Fibroblast of lung (primary cell): ENCODE results near the gene PPP2R5C. TPM values are rescaled to one million over a fixed set of nuclear protein-coding genes. Genes with fewer than 3 reads are reported as not detected.

Experiments used
- DNase-seq, 2 donors: peaks; one replicate each; pipeline versions ENCODE4 v3.0.0 to v3.0.0-alpha.2; 2010; ENCODE audit warnings: low read depth in 2 of 2
- H2AFZ ChIP-seq: 2 replicates; pipeline ENCODE4 v1.5.1; 2012; ENCODE audit warnings: low read length, control low read depth, inconsistent platforms
- H3K27ac ChIP-seq: 2 replicates; pipeline ENCODE4 v1.5.1; 2011; ENCODE audit warnings: low read length, control low read depth; ENCODE audit not compliant: insufficient read depth
- H3K27me3 ChIP-seq: 2 replicates; pipeline ENCODE4 v1.5.1; 2011; ENCODE audit warnings: mild to moderate bottlenecking, low read length; ENCODE audit not compliant: control insufficient read depth, insufficient read depth
- H3K36me3 ChIP-seq: 2 replicates; pipeline ENCODE4 v1.5.1; 2011; ENCODE audit warnings: low read length; ENCODE audit not compliant: control insufficient read depth, insufficient read depth
- H3K4me1 ChIP-seq: 2 replicates; pipeline ENCODE4 v1.5.1; 2011; ENCODE audit warnings: low read length; ENCODE audit not compliant: control insufficient read depth, insufficient read depth; ENCODE audit errors: extremely low read depth
- H3K4me2 ChIP-seq: 2 replicates; pipeline ENCODE4 v1.5.1; 2011; ENCODE audit warnings: low read length, control low read depth; ENCODE audit not compliant: insufficient read depth; ENCODE audit errors: extremely low read depth
- H3K4me3 ChIP-seq, 4 experiments: fragments of 200-600 bp in 1 of 4; sonication (generic) in 1 of 4; replicated peaks in 1 of 4; 2 replicates each; pipeline ENCODE4 v1.5.1; 2011 to 2016; ENCODE audit warnings: low read length in 4 of 4, low read depth in 3 of 4, mild to moderate bottlenecking in 3 of 4, control low read depth in 2 of 4, inconsistent platforms in 1 of 4, mixed read lengths in 1 of 4; ENCODE audit not compliant: insufficient read depth in 1 of 4; ENCODE audit errors: control extremely low read depth in 1 of 4
- H3K79me2 ChIP-seq: 2 replicates; pipeline ENCODE4 v1.5.1; 2012; ENCODE audit warnings: mild to moderate bottlenecking, low read length, inconsistent platforms; ENCODE audit not compliant: control insufficient read depth, insufficient read depth
- H3K9ac ChIP-seq: 2 replicates; pipeline ENCODE4 v1.5.1; 2011; ENCODE audit warnings: mild to moderate bottlenecking, low read length, control low read depth; ENCODE audit not compliant: insufficient read depth
- H3K9me3 ChIP-seq: 2 replicates; pipeline ENCODE4 v1.5.1; 2012; ENCODE audit warnings: low read depth, low read length; ENCODE audit not compliant: control insufficient read depth, insufficient read depth
- H4K20me1 ChIP-seq: 2 replicates; pipeline ENCODE4 v1.5.1; 2011; ENCODE audit warnings: low read length; ENCODE audit not compliant: control insufficient read depth, insufficient read depth; ENCODE audit errors: extremely low read depth
- EZH2 ChIP-seq: IDR thresholded peaks from 2 replicates; pipeline ENCODE4 v1.5.1; 2012; ENCODE audit warnings: low read length, control low read depth, mild to moderate bottlenecking; ENCODE audit errors: missing control alignments
- polyA plus RNA-seq, 2 donors: library from polyadenylated mRNA; depleted of rRNA in 1 of 2; stranded (reverse) in 1 of 2; unstranded in 1 of 2; fragments of >200 nt; gene quantifications; 2 replicates each; pipeline ENCODE4 v1.2.1, GENCODE V29; 2011 to 2012; ENCODE audit warnings: missing spikeins in 1 of 2
- total RNA-seq: library from RNA; depleted of rRNA; stranded (reverse); fragments of >200 nt; gene quantifications from 2 replicates; pipeline ENCODE4 v1.2.1, GENCODE V29; 2014
- TF ChIP-seq, protein P1 (sequence below), 2 donors: IDR thresholded peaks in 1 of 2; conservative IDR thresholded peaks in 1 of 2; 1 replicate in 1 of 2; 2 replicates in 1 of 2; pipeline ENCODE4 v1.5.1; 2011 to 2012; ENCODE audit warnings: low read length in 2 of 2, control low read depth in 1 of 2, inconsistent platforms in 1 of 2, low read depth in 1 of 2, mild to moderate bottlenecking in 1 of 2

The PPP2R5C gene
- total and polyA plus RNA-seq, 2 donors (not counting 1 experiment from before 2014, with no cell fraction given): 86.0 to 116 TPM

DNA sequence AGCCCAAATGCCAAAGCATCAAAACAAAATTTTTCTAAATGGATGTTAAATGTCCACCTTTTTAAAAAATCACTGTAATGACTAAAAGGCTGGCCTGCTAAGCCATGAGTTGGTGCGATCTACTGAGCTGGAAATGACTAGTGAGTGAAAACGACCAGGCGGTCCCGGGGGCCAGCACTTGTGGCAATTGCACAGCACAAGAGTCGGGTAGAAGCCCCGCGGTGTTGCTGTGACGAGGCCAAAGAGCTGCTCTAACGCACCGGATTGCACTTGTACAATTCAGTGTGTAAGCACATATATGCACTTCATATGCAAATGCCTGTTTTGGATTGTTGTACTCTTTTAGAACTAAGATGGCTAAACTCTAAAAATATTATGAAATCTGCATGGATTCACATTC lies 138.7 kb downstream of the PPP2R5C start:
- Histone ChIP-seq H3K9ac (no peak overlapping the region), H3K27me3 (no peaks in the 10 kb centered on the region), H3K4me1 (no peaks in the 10 kb centered on the region), H3K4me2 (no peak overlapping the region), H4K20me1 (no peaks in the 10 kb centered on the region), H3K79me2 (no peaks in the 10 kb centered on the region), H3K4me3 (no peak overlapping the region), H3K36me3 (peaks cover 10% of the 10 kb centered on the region), H3K27ac (no peak overlapping the region), H3K9me3 (no peaks in the 10 kb centered on the region), H2AFZ (no peak overlapping the region)
- DNase-seq: no peak
- no peak for TF ChIP-seq EZH2
- TF ChIP-seq, protein P1, sequence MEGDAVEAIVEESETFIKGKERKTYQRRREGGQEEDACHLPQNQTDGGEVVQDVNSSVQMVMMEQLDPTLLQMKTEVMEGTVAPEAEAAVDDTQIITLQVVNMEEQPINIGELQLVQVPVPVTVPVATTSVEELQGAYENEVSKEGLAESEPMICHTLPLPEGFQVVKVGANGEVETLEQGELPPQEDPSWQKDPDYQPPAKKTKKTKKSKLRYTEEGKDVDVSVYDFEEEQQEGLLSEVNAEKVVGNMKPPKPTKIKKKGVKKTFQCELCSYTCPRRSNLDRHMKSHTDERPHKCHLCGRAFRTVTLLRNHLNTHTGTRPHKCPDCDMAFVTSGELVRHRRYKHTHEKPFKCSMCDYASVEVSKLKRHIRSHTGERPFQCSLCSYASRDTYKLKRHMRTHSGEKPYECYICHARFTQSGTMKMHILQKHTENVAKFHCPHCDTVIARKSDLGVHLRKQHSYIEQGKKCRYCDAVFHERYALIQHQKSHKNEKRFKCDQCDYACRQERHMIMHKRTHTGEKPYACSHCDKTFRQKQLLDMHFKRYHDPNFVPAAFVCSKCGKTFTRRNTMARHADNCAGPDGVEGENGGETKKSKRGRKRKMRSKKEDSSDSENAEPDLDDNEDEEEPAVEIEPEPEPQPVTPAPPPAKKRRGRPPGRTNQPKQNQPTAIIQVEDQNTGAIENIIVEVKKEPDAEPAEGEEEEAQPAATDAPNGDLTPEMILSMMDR (conservative IDR thresholded peaks at IDR 0.05 in 1 of 2, IDR thresholded peaks at IDR 0.05 in 1 of 2; ENCODE audit: low read depth in 1 of 2, low read length in 2 of 2): no peak

DNA sequence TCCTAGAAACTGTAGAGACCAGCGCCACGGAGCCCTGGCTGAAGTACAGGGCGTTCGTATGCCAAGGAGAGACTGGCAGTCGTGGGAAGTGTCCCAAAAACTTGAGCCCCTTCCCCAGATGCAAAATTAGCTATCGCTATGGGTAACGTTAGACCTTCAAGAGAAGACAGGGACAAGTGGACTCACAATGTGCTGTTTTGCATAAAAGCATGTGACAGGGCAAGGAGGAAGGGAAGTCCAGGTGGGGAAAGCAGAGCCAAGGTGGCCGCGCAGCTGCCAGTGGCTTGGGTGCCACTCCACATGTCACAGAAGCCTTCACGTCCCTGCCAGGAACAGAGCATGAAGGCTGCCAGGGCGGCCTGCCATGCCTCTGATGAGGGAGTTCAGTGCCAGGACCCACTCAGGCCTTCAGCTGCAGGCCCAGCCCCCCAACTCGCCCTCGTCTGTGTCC lies 141.6 kb downstream of the PPP2R5C start:
- no peak for TF ChIP-seq EZH2
- TF ChIP-seq, protein P1 (conservative IDR thresholded peaks at IDR 0.05 in 1 of 2, IDR thresholded peaks at IDR 0.05 in 1 of 2; ENCODE audit: low read depth in 1 of 2, low read length in 2 of 2): no peak
- Histone ChIP-seq H3K79me2 (no peaks in the 10 kb centered on the region), H4K20me1 (no peaks in the 10 kb centered on the region), H3K9me3 (no peaks in the 10 kb centered on the region), H3K36me3 (peaks cover 15% of the 10 kb centered on the region), H3K27ac (no peak overlapping the region), H3K9ac (no peak overlapping the region), H3K4me2 (no peak overlapping the region), H3K27me3 (no peaks in the 10 kb centered on the region), H3K4me3 (no peak overlapping the region), H2AFZ (no peak overlapping the region), H3K4me1 (no peaks in the 10 kb centered on the region)
- DNase-seq: no peak

DNA sequence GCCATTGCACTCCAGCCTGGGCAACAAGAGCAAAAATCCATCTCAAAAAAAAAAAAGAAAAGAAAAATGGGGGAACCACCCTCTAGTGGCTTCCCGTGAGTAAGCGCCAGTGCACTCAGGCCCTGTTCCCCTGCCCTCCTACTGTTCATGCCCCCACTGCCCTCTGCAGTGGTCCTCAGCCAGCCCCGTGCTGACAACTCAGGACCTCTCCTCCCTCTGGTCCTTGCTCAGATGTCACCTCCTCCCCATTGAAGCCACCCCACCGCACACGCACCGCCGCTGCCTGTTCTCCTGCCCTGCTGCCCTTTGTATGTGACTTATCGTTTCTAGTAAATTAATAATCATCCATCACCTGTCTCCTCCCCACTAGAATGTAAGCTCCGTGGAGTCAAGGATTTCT lies 144.1 kb downstream of the PPP2R5C start:
- TF ChIP-seq, protein P1 (conservative IDR thresholded peaks at IDR 0.05 in 1 of 2, IDR thresholded peaks at IDR 0.05 in 1 of 2; ENCODE audit: low read depth in 1 of 2, low read length in 2 of 2): no peak
- no peak for TF ChIP-seq EZH2
- H3K36me3 ChIP-seq: peaks cover 15% of the 10 kb centered on the region
- no peak overlapping the region for H3K9ac ChIP-seq
- H2AFZ ChIP-seq: no peak overlapping the region
- no peak overlapping the region for H3K4me3 ChIP-seq
- DNase-seq: no peak
- H3K4me1 ChIP-seq: no peaks in the 10 kb centered on the region
- H4K20me1 ChIP-seq: no peaks in the 10 kb centered on the region
- no peak overlapping the region for H3K4me2 ChIP-seq
- H3K9me3 ChIP-seq: no peaks in the 10 kb centered on the region
- H3K27ac ChIP-seq: no peak overlapping the region
- H3K79me2 ChIP-seq: no peaks in the 10 kb centered on the region
- no peaks in the 10 kb centered on the region for H3K27me3 ChIP-seq
